Measurements from ENCODE around the gene CPXM1. TPM values are rescaled to one million over a fixed set of nuclear protein-coding genes. Genes with fewer than 3 reads are reported as not detected.
A peak's percentile ranks its signal among the peaks of the same experiment; 100 is the strongest.

Gene CPXM1
- total RNA-seq, 1 experiment from 2014 or later, result not detected

GRCh38 chr20:2816030-2816582 is 15.7 kb upstream of the CPXM1 start, which contains the start of gene TMEM239:
Gene TMEM239 (plus strand): TSS chr20:2816364. CDS start chr20:2816555, 191 bp downstream.
- TF ChIP-seq EZH2phosphoT487 (IDR thresholded peaks at IDR 0.05; ENCODE audit: borderline replicate concordance, low read length) (no peak), EZH2 (IDR thresholded peaks at IDR 0.05; ENCODE audit: low read length, unreplicated experiment) (no peak)
- TF ChIP-seq, protein P1, sequence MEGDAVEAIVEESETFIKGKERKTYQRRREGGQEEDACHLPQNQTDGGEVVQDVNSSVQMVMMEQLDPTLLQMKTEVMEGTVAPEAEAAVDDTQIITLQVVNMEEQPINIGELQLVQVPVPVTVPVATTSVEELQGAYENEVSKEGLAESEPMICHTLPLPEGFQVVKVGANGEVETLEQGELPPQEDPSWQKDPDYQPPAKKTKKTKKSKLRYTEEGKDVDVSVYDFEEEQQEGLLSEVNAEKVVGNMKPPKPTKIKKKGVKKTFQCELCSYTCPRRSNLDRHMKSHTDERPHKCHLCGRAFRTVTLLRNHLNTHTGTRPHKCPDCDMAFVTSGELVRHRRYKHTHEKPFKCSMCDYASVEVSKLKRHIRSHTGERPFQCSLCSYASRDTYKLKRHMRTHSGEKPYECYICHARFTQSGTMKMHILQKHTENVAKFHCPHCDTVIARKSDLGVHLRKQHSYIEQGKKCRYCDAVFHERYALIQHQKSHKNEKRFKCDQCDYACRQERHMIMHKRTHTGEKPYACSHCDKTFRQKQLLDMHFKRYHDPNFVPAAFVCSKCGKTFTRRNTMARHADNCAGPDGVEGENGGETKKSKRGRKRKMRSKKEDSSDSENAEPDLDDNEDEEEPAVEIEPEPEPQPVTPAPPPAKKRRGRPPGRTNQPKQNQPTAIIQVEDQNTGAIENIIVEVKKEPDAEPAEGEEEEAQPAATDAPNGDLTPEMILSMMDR (conservative IDR thresholded peaks at IDR 0.05; ENCODE audit: low read depth, low read length), result no peak
- Histone ChIP-seq H3K4me2 (ENCODE audit: low read length) (peak within 1 kb of the TSS; percentile 75; the same call in 1 of the 2 replicates), H4K20me1 (ENCODE audit: low read length) (no peaks in the 10 kb centered on the region), H3K4me3 (ENCODE audit: low read length) (no peak within 1 kb of the TSS), H3K27me3 (ENCODE audit: low read length) (no peaks in the 10 kb centered on the region), H3K36me3 (ENCODE audit: low read depth, low read length) (no peaks in the 10 kb centered on the region), H2AFZ (ENCODE audit: low read length) (no peak within 1 kb of the TSS), H3K9me3 (ENCODE audit: low read length) (no peaks in the 10 kb centered on the region), H3F3A (ENCODE audit: low read length, unreplicated experiment) (no peaks in the 10 kb centered on the region), H3K79me2 (ENCODE audit: low read length) (no peaks in the 10 kb centered on the region), H3K4me1 (ENCODE audit: insufficient read depth, low read length) (peaks cover 19% of the 10 kb centered on the region), H3K27ac (ENCODE audit: low read length) (peak within 1 kb of the TSS; percentile 70), H3K9ac (ENCODE audit: low read length) (peak within 1 kb of the TSS; percentile 26; the same call in 1 of the 2 replicates), H3K9me2 (replicated peaks; ENCODE audit: low read length) (no peaks in the 10 kb centered on the region)
- POLR2A ChIA-PET (ENCODE audit: unreplicated experiment), result no interaction called here
- BruUV-seq (replicated peaks), result no TSS peak
- DNase-seq (no peak), ATAC-seq (no peak)
- CTCF ChIA-PET, result no interaction called here
- intact Hi-C loops (cut with micrococcal nuclease), result no loop called here

DNA sequence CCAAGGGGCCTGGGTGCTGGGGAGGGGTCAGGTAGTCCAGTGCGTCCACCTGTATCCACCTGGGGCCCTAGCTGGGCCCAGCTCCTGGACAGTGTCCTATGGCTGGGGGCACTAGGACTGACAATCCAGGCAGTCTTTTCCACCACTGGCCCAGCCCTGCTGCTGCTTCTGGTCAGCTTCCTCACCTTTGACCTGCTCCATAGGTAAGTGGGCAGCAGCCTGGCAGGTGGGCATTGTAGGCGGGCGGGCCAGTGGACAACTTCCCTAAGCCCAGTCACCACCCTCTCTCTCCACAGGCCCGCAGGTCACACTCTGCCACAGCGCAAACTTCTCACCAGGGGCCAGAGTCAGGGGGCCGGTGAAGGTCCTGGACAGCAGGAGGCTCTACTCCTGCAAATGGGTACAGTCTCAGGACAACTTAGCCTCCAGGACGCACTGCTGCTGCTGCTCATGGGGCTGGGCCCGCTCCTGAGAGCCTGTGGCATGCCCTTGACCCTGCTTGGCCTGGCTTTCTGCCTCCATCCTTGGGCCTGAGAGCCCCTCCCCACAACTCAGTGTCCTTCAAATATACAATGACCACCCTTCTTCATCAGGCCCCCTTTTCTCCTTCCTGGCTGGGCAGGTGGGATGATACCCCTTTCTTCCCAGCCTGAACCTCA is 14.9 kb upstream of the CPXM1 start:
- H3K9me2 ChIP-seq (replicated peaks; ENCODE audit: low read length), result no peaks in the 10 kb centered on the region
- H3K4me3 ChIP-seq (ENCODE audit: low read length), result no peak overlapping the region
- no peaks in the 10 kb centered on the region for H3F3A ChIP-seq (ENCODE audit: low read length, unreplicated experiment)
- H3K9ac ChIP-seq (ENCODE audit: low read length), result peak overlapping the region; percentile 26; the same call in 1 of the 2 replicates
- H3K27me3 ChIP-seq (ENCODE audit: low read length), result no peaks in the 10 kb centered on the region
- peak overlapping the region; percentile 75; the same call in 1 of the 2 replicates for H3K4me2 ChIP-seq (ENCODE audit: low read length)
- POLR2A ChIA-PET (ENCODE audit: unreplicated experiment), result no interaction called here
- no peaks in the 10 kb centered on the region for H4K20me1 ChIP-seq (ENCODE audit: low read length)
- H3K79me2 ChIP-seq (ENCODE audit: low read length), result no peaks in the 10 kb centered on the region
- intact Hi-C loops (cut with micrococcal nuclease), result no loop called here
- peaks cover 19% of the 10 kb centered on the region for H3K4me1 ChIP-seq (ENCODE audit: insufficient read depth, low read length)
- H2AFZ ChIP-seq (ENCODE audit: low read length), result no peak overlapping the region
- H3K9me3 ChIP-seq (ENCODE audit: low read length), result no peaks in the 10 kb centered on the region
- ATAC-seq, result no peak
- TF ChIP-seq EZH2phosphoT487 (IDR thresholded peaks at IDR 0.05; ENCODE audit: borderline replicate concordance, low read length), result no peak
- TF ChIP-seq, protein P1 (conservative IDR thresholded peaks at IDR 0.05; ENCODE audit: low read depth, low read length), result no peak
- no peak for TF ChIP-seq EZH2 (IDR thresholded peaks at IDR 0.05; ENCODE audit: low read length, unreplicated experiment)
- BruUV-seq (replicated peaks), result no TSS peak
- no peaks in the 10 kb centered on the region for H3K36me3 ChIP-seq (ENCODE audit: low read depth, low read length)
- CTCF ChIA-PET, result interaction anchor here (1.1 kb wide), 1 partner anchor 37 kb away, joined by 3 read pairs; no protein-coding TSS in a partner anchor
- no peak for DNase-seq
- H3K27ac ChIP-seq (ENCODE audit: low read length), result peak overlapping the region; percentile 70
